HG03103 (cell line): Measurements from ENCODE around the gene ROR2.
"Not testable (repeated sequence)": the region's sequence is repeated elsewhere in the genome, so short reads cannot be mapped to it uniquely, and the experiment has no call there.

Experiments
- ATAC-seq: cut with Tn5 transposase; IDR thresholded peaks from one replicate; pipeline ENCODE4 v1.9.1; 2021; ENCODE audit warnings: low read depth; ENCODE audit not compliant: unreplicated experiment

The ROR2 gene

DNA sequence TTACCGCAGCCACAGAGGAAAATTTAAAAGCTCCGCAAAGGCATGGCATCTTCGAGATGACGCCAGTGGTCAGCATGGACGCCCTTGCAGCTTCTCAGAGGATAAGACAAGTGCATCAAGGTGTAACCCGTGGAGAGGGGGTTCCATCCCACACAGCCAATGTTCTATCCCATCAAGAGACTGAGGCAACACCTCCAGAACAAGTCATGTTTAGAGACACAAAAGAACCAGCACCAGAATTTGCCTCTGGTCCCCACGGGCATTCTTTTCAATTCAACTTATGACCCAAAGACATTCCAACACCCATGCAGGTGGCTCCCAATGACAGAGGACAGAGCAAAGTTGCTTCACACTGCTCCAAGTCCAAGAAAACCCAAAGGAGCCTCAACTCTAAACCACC is 20.7 kb downstream of the ROR2 start:
- no peak for ATAC-seq

DNA sequence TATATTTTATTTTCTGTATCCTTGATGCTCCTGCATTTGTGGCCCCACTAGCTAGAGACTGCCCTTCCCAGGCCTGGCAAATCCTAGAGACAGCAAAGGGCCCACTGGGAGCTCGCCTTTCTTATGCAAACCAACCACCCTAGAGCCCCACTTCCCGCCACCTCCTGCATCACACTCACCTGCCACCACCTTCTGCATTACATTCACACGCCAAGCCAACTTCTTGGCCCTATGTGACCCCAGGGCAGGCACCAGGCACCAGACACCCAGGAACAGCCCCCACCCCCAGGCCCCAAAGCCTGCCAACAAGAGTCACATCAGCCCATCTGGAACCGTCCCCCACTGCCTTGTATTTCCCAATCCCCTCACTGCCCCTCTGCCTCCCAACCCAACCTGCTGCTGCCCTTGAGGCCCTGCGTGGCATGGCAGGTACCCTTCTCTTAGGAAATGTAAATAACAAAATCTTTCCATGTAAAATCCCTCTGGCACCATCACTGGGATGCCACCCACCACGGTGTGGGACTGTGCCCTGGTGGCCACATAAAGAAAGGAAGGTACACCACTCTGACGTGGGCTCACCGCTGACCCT is 22.0 kb downstream of the ROR2 start:
- no peak for ATAC-seq

DNA sequence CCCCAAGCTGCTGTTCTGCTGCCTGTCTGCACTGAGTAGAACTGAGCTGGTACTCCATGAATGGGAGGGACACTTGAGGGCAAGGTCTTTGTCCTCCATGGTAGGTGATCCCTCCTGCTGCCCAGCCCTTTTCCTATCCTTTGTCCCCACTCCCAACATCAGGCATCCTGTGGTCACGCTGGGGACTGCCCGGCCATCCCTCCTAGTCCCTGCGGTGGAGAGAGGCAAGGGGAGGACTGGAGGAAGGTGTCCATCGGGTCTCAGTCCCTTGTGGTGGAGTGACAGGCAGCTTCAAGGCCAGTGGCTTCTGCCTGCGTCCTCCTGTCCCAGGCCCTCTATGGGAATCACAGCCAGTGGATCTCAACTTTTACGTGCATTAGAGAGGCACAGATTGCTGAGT is 25.9 kb downstream of the ROR2 start:
- ATAC-seq, result no peak

DNA sequence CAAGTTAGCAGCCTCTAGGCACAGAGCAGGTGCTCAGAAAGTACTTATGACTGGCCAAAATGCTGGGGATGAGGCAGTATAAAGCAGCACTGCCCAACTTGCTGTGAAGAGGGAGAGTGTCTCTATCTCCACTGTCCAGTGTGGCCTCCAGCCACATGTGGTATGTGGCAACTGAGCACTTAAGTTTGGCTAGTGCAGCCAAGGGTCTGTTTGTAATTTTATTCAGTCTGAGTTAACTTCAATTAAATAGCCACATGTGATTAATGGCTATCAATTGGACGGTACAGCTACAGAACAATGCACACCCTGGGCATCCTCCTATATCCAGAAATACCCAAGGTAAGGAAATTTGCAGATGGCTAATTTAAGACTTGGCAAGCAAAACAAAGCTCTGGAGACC is 26.9 kb downstream of the ROR2 start:
- ATAC-seq, result no peak

DNA sequence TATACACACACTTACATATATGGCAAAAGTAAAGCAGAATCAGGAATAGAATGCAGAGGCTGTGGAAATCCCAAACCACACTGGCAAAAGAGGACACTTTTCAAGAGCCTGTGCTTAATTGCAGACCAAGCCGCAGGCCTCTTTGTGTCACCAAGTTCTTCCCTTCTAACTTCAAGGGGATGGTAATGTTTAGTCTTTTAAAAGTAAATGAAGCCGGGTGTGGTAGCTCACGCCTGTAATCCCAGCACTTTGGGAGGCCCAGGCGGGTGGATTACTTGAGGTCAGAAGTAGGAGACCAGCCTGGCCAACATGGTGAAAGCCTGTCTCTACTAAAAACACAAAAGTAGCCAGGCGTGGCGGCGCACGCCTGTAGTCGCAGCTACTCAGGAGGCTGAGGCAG is 28.7 kb downstream of the ROR2 start:
- ATAC-seq, result no peak

DNA sequence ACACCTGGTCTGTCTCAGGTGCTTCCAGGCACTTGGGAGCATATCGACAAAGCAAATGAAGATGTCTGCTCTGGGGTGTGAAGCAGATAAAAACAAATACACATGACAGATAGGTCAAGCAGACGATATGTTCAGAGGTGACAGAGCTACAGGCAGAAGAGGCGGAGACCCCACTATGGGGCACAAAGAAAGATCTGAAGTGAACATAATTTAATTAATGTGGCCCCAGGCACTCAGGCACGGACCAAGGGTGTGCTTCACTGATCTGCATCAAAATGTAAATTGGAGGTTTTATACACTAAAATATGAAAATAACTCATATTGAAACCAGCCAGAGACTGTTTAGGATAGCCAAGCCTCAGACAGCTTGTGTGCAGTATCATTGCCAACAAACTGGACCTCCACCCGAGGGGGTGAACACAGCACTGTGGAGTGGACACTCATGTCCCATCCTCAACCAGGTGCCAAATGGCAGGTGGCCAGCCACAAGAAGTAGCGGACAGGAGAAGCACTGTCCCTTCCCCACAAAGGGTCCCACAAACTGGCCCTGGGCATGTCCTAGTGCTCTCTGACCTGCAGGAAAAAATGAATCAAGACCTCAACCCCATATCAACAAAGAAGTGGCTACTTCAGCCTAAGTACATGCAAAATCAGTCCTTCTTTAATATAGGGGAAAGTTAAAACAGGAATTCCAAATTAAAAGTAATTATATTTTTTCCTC is 29.2 kb downstream of the ROR2 start:
- ATAC-seq, result no peak

DNA sequence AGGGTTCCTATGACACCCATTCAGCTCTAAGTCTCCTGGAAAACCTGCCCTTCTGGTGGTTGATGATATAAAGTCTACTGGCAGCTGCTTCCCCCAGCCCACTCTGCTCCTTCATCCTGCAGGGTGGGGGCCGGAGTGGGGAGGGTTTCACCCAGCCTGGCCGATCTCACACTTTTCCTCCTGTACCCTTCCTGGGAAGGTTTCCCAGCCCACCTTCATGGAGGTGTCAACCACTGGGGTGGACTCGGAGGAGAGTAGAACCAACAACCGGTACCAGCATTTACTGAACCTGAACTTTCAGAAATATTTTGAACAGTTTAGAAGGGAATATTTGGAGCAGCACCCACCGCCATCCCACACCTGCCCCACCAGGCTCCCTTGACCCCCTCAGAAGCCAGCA is 30.4 kb downstream of the ROR2 start:
- no peak for ATAC-seq

DNA sequence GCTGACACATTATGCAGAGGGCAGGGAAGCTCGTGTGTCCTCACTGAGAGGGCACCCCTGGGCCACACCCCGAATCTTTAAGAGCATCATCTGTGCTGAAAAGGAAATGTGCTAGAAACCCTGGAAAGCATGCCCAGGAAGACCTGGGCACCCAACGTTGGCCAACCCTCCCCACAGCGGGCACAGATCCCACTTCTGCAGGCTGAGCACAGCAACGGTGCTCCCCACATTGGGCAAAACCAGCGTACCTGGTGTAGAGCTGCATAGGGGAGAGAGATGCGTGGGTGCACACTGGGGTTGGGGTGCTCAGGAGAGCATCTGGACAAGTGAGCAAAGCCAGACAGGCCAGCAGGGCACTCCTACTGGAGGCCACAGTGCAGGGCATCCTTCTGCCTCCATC is 32.6 kb downstream of the ROR2 start:
- ATAC-seq, result no peak

DNA sequence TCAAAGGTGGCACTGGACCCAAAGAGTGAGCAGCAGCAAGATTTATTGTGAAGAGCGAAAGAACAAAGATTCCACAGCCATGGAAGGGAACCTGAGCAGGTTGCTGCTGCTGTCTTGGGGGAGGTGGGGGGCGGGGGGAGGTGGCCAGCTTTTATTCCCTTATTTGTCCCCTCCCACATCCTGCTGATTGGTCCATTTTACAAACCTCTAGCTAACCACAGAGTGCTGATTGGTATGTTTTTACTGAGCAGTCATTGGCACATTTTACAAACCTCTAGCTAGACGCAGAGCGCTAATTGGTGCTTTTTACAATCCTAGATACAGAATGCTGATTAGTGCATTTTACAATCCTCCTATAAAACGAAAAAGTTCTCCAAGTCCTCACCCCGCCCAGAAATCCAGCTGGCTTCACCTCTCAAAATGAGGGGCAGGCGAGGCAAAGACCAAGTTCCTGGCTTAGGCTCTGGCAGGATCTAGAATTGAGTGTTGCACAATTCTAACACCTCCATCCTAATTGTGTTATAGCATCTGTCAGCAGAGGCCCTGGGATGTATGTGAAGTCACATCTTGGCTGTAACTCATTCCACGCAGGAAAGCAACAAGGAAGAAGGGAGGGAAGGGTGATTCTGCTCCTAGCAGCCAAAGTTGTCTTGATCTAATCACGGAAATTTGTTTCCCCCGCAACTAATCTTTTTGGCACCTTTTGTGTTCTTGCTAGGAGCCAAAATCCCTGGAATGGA is 34.3 kb downstream of the ROR2 start:
- ATAC-seq, result no peak

DNA sequence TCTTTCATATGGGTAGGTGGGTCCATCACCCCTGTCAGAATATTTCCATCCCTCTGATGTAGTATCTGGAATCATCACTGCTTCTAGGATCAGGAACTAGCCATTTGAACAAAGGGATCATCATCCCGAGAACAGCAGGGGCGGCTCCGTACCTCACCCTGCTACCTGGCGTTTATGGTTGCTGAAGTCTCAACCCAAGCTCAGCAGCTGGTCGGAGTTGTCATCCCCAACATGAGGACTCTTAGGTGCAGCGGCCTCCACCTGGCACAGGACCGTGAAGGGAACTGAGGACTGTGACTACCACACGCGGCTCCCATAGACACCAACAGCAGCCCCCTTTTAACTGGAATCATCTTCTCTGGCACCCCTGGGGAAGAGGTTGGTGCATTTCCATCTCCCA is 35.1 kb downstream of the ROR2 start:
- no peak for ATAC-seq

DNA sequence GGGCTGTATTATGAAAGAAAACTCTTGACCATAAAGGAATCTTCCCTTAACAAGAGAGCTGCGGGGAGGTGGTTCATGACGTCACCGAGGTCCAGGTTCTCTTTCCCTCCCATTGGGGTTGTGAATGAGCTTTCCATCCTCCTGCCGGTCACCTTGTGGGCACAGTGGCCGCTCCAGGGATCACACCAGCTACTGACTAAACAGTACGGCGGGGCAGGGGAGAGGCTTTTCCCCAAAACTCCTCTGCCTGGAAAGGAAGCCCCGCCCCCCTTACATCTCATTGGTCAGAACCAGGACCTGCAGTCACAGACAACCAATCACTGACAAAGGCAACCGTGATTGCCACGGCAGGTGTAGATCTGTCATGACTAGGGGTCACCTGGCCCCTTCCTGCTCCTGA is 35.6 kb downstream of the ROR2 start:
- no peak for ATAC-seq

DNA sequence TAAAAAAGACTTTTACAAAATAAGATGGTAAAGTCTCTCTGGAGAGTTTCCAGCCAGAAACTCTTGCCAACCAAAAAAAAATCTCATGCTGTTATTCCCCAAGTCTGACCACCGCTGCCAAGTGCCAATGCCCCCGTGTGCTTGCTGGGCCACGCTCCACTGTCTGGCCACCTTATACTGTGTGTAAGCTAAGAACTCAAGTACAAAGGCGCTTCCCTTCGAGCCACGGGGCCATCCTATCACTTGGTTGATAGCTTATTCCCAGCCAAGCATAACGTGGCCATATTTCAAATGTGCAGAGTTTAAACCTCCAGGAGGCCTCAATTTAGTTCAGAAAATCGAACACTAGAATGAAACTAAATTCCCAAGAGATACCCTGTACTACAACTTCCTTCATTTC is 36.0 kb downstream of the ROR2 start:
- no peak for ATAC-seq

DNA sequence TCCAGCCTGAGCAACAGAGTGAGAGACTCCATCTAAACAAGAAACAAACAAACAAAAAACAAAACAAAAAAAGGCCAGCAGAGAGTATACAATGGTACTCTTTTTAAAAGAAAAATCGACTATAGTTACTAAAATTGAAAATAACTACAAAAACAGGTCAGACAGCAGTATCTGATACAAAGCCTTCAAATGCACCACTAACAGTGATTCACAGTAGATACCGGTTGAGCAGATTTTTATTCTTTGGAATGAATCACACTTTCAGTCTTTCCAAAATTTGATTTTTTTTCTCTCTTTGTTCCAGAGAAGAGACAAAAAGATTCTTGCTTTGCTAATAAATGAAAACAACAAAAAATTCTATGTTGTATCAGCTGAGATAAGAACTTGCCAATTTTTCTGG is 36.9 kb downstream of the ROR2 start:
- no peak for ATAC-seq

DNA sequence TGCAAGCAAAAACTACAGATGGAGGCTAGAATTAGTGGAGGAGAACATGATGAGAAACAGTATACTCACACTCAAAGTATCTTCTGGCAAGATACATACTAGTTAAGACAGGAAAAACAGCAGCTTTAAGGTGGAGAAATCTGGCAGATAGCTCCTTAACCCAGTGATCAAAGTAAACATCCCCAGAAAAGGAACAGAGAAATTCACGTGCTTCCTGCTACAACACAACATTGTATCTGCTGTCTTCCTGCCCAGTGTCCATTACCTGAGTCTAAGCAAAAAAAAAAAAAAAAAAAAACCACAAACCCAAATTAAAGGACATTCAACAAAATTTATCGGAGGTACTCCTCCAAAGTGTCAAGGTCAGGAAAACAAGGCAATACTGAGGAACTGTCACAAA is 38.4 kb downstream of the ROR2 start:
- no peak for ATAC-seq

DNA sequence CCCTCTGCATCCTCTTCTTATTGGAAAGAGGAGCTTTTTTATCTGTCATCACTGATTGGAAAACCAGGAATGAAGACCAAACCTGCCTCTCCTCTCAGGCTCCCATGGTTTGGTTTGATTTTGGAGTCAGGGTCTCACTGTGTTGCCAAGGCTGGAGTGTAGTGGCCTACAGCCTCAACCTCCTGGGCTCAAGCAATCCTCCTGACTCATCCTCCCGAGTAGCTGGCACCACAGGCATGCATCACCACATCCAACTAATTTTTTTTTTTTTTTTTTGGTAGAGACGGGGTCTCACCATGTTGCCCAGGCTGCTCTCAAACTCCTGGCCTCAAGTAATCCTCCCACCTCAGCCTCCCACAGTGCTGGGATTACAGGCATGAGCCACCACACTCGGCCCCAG is 40.8 kb downstream of the ROR2 start:
- not testable (repeated sequence) for ATAC-seq

DNA sequence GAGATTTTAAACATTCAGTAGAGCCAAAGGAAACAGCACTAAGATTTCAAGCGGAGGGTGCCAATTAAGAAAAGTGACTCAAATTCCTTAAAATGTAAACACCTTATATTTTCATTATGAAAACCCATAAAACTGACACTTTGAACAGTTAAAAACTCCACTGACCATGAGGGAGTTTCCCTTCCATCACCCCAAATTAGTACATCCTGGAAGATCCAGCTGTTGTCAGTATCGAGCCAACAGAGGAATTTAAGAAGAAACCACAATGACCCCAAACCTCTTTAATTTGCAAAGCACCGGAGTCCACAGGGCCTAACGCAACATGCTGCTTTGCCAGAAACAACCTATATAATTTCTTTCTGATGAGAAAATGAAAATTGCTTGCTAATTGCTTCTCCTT is 41.3 kb downstream of the ROR2 start:
- ATAC-seq, result no peak

DNA sequence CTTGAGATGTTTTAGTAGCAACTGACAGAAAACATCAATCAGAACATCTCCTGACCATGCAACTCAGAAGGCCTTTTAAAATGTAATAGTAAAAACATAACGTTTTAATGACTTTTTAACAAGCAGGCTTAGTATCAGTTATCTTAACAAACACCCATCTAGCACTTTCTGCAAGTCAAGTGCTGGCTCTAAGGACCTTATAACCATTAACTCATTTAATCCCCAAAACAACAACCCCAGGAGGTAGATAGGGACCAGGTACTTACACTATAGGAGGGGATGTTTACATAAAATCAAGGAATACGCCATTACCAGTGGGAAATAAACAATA is 41.8 kb downstream of the ROR2 start:
- ATAC-seq, result no peak

DNA sequence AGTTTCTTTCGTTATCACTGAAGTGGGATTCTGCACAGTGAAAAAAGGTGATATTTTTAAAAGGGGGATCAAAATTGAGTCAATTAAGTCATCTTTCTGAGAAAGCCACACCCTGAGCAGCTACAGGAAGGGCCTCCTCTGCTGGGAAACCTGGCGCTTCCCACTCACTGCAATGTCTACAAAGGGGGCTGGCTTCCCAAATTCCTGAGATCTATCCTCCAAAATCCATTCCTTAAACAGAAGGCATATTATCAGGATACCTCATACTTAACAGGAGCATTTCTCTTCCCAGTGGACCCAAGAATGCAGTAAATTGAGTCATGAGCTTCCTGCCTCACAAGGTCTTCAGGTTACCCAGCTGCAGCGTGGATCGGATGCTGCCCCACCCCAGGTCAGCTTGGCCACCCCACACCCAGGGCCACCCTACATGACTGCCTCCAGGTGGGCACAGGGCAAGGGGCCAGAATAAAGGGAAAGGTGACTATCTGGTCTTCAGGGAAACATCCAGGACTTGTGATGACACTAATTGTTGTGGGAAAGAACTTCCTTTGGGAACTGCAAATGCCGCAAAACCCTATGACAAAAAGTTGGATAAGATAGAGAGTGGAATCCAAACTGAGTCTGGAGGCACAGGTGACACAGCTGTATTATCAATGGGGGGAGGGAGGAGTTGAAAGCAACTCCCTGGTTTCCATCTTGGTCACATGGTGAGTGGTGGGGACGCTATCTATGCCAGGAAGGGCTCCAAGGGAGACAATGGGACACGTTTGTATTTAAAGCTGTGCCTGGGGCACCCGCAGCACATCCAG is 42.3 kb downstream of the ROR2 start:
- no peak for ATAC-seq

DNA sequence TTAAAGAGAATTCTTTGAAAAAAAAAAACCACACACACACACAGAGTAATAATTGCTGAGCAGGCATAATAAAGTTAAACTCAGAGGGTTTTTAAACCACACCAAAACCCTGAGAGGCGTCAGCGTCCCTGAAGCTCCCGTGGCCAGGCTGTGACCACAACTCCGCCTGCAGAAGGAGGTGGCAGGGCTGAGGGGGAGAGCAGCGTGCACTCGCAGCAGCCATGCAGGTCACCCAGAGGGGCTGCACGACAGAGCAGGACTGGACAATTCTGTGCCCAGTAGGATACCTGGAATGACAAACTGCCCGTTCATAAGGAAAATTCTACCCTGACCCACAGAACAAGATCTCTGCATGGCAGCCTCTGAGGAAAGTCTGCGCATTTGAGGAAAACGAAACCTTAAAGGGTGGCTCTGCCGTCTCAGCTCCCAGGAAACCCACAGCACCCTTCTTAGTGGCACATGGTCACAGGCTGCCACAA is 44.0 kb downstream of the ROR2 start:
- ATAC-seq, result no peak

DNA sequence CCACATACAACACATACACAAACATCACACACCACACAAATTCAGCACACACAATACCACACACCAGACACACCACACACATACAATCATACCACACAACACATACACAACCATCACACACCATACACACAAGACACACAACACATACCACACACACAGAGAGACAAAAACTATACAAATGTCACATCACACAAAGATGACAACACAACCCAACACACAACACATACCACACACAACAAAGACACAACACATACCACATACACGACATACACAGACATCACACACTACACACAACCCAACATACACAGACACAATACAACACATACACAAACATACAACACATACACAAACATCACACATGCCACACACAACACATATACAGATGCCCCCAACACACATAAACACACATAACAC is 44.8 kb downstream of the ROR2 start:
- no peak for ATAC-seq

DNA sequence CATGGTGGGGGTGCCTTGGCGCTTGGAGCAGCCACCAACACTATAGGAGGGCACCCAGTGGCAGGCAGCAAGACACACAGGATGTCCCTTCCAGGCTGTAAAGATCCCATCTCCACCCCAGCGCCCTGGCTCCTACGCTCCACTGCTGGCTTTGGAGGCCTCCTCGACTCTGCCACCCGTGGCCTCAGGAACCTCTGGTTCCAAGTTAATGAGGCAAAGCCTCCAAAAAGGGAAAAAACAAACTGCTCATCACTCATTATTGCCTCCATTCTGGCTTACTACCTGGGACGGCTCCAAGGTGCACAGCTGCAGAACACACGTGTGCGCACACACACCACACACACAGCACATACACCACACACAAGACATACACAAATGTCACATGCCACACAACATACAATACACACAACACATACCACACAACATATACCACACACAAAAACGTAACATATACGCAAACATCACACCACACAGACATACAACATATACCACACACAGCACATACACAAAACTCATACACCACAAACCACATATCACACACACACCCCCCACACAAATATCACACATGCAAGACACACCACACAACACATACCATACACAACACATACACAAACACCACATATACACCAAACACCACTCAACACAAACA is 45.3 kb downstream of the ROR2 start:
- ATAC-seq, result no peak
